Activated CD8-positive, alpha-beta T cell treated with anti-CD3 and anti-CD28 coated beads for 36 hours (primary cell): Measurements from ENCODE around the gene TFAP2E. TPM values are rescaled to one million over a fixed set of nuclear protein-coding genes. Genes with fewer than 3 reads are reported as not detected.
A peak's percentile ranks its signal among the peaks of the same experiment; 100 is the strongest.
"Not testable (repeated sequence)": the region's sequence is repeated elsewhere in the genome, so short reads cannot be mapped to it uniquely, and the experiment has no call there.

Source experiments
- ATAC-seq: fragments of 200-7000 bp; cut with Tn5 transposase; one replicate; pipeline ENCODE4 v1.10.0; 2021; ENCODE audit warnings: mild to moderate bottlenecking, moderate library complexity
- CTCF ChIA-PET: fragments of 350-600 bp; sonication (Branson Sonifier 250); formaldehyde crosslinking; loops from one replicate; lab custom pipeline; 2021; ENCODE audit warnings: antibody characterized with exemption; lab: Charles Lee
- POLR2A ChIA-PET: fragments of 350-600 bp; sonication (Branson Sonifier 250); formaldehyde crosslinking; loops from one replicate; lab custom pipeline; 2021; ENCODE audit warnings: antibody characterized with exemption; lab: Charles Lee
- DNase-seq: peaks from one replicate; pipeline ENCODE4 v3.0.0-alpha.2; 2020
- H3K27ac Mint-ChIP-seq: one replicate; pipeline ENCODE4 v1.8.0; 2021; ENCODE audit warnings: mild to moderate bottlenecking, mixed read lengths
- H3K27me3 Mint-ChIP-seq: one replicate; pipeline ENCODE4 v1.8.0; 2021; ENCODE audit warnings: mixed read lengths
- H3K36me3 Mint-ChIP-seq: one replicate; pipeline ENCODE4 v1.8.0; 2021; ENCODE audit warnings: low read depth, mixed read lengths
- H3K4me1 Mint-ChIP-seq: one replicate; pipeline ENCODE4 v1.8.0; 2021; ENCODE audit warnings: low read depth, mixed read lengths
- H3K4me3 Mint-ChIP-seq: one replicate; pipeline ENCODE4 v1.8.0; 2021; ENCODE audit warnings: mild to moderate bottlenecking, moderate library complexity, mixed read lengths
- H3K9me3 Mint-ChIP-seq: one replicate; pipeline ENCODE4 v1.8.0; 2021; ENCODE audit warnings: mixed read lengths
- CTCF ChIP-seq: fragments of 200-600 bp; IDR thresholded peaks from one replicate; pipeline ENCODE4 v1.8.0; 2022; ENCODE audit warnings: antibody characterized with exemption, mild to moderate bottlenecking
- intact Hi-C: fragments of 100-400 bp; cut with micrococcal nuclease; formaldehyde crosslinking; loops from one replicate; pipeline ENCODE4 v1.10.0; 2022
- total RNA-seq, 2 experiments: library from RNA; stranded (reverse); gene quantifications; one replicate each; pipeline ENCODE4 v1.2.3, GENCODE V29; 2021

The TFAP2E gene
- total RNA-seq, 2 experiments from 2014 or later: 0.56 to 0.58 TPM

DNA sequence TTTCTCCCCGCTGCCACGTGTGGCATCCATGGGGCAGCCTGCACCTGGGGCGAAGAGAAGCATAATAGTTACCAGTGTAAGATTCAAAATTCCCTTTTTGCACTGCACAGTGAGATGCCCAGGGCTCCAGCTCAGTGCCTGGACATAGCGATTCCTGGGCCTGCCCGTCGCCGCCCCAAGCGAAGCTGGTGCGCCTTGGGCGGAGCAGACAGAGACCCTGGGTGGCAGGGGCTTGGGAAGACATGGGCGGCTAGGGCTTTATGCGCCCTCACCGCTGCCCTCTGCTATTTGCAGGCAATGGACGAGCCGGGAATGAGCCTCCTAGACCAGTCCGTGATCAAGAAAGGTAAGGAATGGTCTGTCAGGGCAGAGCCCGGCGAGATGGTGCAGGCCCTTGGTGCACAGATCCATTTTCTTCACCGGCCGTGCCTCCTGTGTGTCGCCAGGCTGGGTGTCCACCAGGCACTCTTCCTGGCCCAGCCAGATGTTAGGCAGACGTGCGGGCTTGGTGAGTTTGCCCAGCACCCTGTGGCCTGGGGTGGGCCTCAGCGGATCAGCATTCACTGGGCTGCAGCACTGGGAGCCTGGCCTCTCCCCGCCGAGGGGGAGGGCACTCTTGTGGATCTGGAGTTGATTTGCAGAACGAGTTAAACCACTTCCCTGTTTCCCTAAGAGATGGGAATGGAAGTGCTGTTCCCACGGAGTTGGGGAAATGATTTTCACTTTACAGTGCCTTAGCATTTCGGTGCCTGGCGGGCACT lies 1.7 kb downstream of the TFAP2E start:
- POLR2A ChIA-PET: no interaction called here
- no peak overlapping the region for H3K27ac Mint-ChIP-seq
- ATAC-seq (no peak), DNase-seq (no peak)
- H3K4me1 Mint-ChIP-seq: peaks cover 20% of the 10 kb centered on the region
- TF ChIP-seq CTCF: no peak
- peaks cover 10% of the 10 kb centered on the region for H3K27me3 Mint-ChIP-seq
- intact Hi-C loops: loop anchor here (5.0 kb wide), 1 partner anchor 142 kb away; the partner anchor contains the start of gene C1orf216
- no peaks in the 10 kb centered on the region for H3K9me3 Mint-ChIP-seq
- no peaks in the 10 kb centered on the region for H3K36me3 Mint-ChIP-seq
- no peak overlapping the region for H3K4me3 Mint-ChIP-seq
- CTCF ChIA-PET: interaction anchor here (2.4 kb wide), 1 partner anchor 10 kb away, joined by 10 read pairs; no protein-coding TSS in a partner anchor

DNA sequence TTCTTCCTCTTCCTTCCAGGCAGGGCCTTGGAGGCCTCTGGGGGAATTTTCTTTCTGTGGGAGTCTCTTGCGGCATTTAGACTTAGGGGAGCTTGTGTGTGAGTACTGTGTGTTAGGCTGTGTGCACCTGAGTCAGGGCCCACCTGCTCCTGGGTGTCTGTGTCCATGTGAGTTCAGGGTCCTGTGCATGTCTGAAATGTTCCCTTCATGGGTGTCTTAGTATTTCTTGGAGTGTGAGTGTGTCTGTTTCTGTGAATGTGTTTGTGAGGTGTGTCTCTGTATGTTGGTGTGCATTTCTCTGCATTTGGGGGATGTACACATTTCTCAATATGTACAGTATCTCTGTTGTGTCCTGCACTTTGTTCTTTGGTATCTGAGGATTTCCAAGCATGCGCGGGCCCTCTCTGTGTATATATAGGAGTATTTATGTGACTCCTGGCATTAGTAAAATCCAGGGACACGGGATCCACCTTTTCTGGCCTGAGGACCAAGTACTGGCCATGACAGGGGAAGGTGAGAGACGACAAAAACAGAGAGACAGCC lies 2.4 kb downstream of the TFAP2E start:
- intact Hi-C loops: no loop called here
- Mint-ChIP-seq H3K4me3 (no peak overlapping the region), H3K4me1 (peaks cover 20% of the 10 kb centered on the region), H3K27me3 (peaks cover 10% of the 10 kb centered on the region), H3K27ac (no peak overlapping the region), H3K9me3 (no peaks in the 10 kb centered on the region), H3K36me3 (no peaks in the 10 kb centered on the region)
- no peak for TF ChIP-seq CTCF
- ATAC-seq (no peak), DNase-seq (no peak)
- ChIA-PET POLR2A (interaction anchor here (0.8 to 1.1 kb wide), 2 partner anchors 18 to 194 kb away, joined by 3 to 5 read pairs; partner anchors contain the start of genes CLSPN and NCDN), CTCF (interaction anchor here (1.0 kb wide), 1 partner anchor 125 kb away, joined by 3 read pairs; no protein-coding TSS in a partner anchor)

DNA sequence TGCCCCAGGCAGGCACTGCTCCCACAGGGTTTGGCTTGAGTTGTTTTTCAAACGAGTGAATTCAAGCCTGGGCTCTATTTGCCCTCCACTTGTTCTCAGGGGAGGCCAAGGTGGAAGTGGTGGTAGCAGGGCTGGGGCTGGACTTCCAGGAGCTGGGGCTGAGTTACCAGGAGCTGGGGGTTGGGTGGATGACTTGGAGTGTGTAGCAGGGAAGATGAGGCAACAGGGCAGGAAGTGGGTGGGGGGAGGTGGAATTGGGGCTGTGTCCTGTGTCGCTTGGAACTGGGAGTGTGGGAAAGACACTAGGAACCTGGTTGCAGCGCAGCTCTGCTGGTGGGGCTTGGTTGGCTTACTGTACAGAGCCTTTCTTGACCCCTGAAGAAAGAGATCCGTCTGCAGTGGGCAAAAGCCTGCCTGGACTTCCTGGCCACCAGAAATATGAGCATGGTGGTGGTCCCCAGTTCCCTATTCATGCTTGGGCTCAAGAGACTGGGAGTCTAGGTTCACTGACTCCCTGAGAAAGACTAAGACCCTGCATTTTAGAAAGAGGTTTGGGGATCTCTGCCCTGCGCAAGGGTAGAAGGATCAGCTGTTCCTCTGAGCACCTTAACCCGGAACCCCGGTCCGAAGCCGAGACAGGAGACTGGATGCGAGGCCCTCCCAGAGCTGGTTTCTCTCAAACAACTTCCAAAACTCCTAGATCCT lies 3.1 kb downstream of the TFAP2E start:
- Mint-ChIP-seq H3K4me3 (peak overlapping the region; percentile 58), H3K9me3 (no peaks in the 10 kb centered on the region), H3K27ac (no peak overlapping the region), H3K4me1 (peaks cover 20% of the 10 kb centered on the region), H3K27me3 (peaks cover 10% of the 10 kb centered on the region), H3K36me3 (no peaks in the 10 kb centered on the region)
- CTCF ChIA-PET: interaction anchor here (1.0 to 2.6 kb wide), 2 partner anchors 126 to 140 kb away, joined by 3 to 15 read pairs; no protein-coding TSS in a partner anchor
- no peak for TF ChIP-seq CTCF
- DNase-seq (no peak), ATAC-seq (no peak)
- intact Hi-C loops: no loop called here
- POLR2A ChIA-PET: interaction anchor here (0.8 to 1.1 kb wide), 2 partner anchors 18 to 193 kb away, joined by 3 to 5 read pairs; partner anchors contain the start of genes CLSPN and NCDN

DNA sequence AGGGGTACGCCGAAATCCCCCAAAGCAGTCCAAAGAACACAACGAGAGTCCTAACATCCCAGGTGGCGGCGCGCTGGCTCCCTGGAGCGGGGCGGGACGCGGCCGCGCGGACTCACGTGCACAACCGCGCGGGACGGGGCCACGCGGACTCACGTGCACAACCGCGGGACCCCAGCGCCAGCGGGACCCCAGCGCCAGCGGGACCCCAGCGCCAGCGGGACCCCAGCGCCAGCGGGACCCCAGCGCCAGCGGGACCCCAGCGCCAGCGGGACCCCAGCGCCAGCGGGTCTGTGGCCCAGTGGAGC lies 3.6 kb downstream of the TFAP2E start:
- H3K36me3 Mint-ChIP-seq, intact Hi-C loops: not testable (repeated sequence)
- CTCF ChIA-PET: interaction anchor here (1.0 to 2.6 kb wide), 2 partner anchors 126 to 140 kb away, joined by 3 to 15 read pairs; no protein-coding TSS in a partner anchor

More for the DNA sequence above, 3.6 kb downstream of the TFAP2E start:
- H3K4me1 Mint-ChIP-seq: peaks cover 20% of the 10 kb centered on the region
- DNase-seq, H3K9me3 Mint-ChIP-seq, H3K27ac Mint-ChIP-seq, ATAC-seq: not testable (repeated sequence)
- POLR2A ChIA-PET: interaction anchor here (1.1 kb wide), 1 partner anchor 193 kb away, joined by 3 read pairs; the partner anchor contains the start of gene CLSPN
- H3K27me3 Mint-ChIP-seq: peaks cover 10% of the 10 kb centered on the region
- peak overlapping the region; percentile 81 for H3K4me3 Mint-ChIP-seq
